Activated B cell treated with CpG ODN at 0.5 μM for 24 hours (primary cell): ENCODE data around the gene CABLES2. TPM values are rescaled to one million over a fixed set of nuclear protein-coding genes. Genes with fewer than 3 reads are reported as not detected.

Experiments used
- ATAC-seq: fragments of 200-7000 bp; cut with Tn5 transposase; one replicate; pipeline ENCODE4 v1.10.0; 2021; ENCODE audit warnings: low read depth, mild to moderate bottlenecking, moderate library complexity
- CTCF ChIA-PET: fragments of 350-600 bp; sonication (Branson Sonifier 250); formaldehyde crosslinking; loops from one replicate; lab custom pipeline; 2021; ENCODE audit warnings: antibody characterized with exemption; lab: Charles Lee
- POLR2A ChIA-PET: fragments of 350-600 bp; sonication (Branson Sonifier 250); formaldehyde crosslinking; loops from one replicate; lab custom pipeline; 2021; ENCODE audit warnings: antibody characterized with exemption; lab: Charles Lee
- DNase-seq: peaks from one replicate; pipeline ENCODE4 v3.0.0; 2022
- H3K27ac Mint-ChIP-seq: one replicate; pipeline ENCODE4 v1.8.0; 2020; ENCODE audit warnings: mixed read lengths
- H3K27me3 Mint-ChIP-seq: one replicate; pipeline ENCODE4 v1.8.0; 2021; ENCODE audit warnings: mixed read lengths
- H3K36me3 Mint-ChIP-seq: one replicate; pipeline ENCODE4 v1.8.0; 2021; ENCODE audit warnings: low read depth, mixed read lengths
- H3K4me1 Mint-ChIP-seq: one replicate; pipeline ENCODE4 v1.8.0; 2021; ENCODE audit warnings: mixed read lengths
- H3K4me3 Mint-ChIP-seq: one replicate; pipeline ENCODE4 v1.8.0; 2020; ENCODE audit warnings: mild to moderate bottlenecking, mixed read lengths
- H3K9me3 Mint-ChIP-seq: one replicate; pipeline ENCODE4 v1.8.0; 2020; ENCODE audit warnings: mixed read lengths
- CTCF ChIP-seq: fragments of 200-600 bp; IDR thresholded peaks from one replicate; pipeline ENCODE4 v1.8.0; 2022; ENCODE audit warnings: antibody characterized with exemption, mild to moderate bottlenecking
- intact Hi-C: fragments of 100-400 bp; cut with micrococcal nuclease; formaldehyde crosslinking; loops from one replicate; pipeline ENCODE4 v1.15.1; 2024
- total RNA-seq: library from RNA; stranded (reverse); gene quantifications from 2 replicates; pipeline ENCODE4 v1.2.3, GENCODE V29; 2022

Gene CABLES2
- total RNA-seq, 1 donor from 2014 or later = 6.6 TPM

GRCh38 chr20:62433658-62434497 is 26.8 kb upstream of the CABLES2 start:
- peaks cover 34% of the 10 kb centered on the region for H3K27me3 Mint-ChIP-seq

GRCh38 chr20:62430866-62431447 is 23.9 kb upstream of the CABLES2 start:
- CTCF ChIA-PET = no interaction called here
- DNase-seq = no peak
- Mint-ChIP-seq H3K36me3 (no peaks in the 10 kb centered on the region), H3K27me3 (peaks cover 31% of the 10 kb centered on the region), H3K4me1 (no peaks in the 10 kb centered on the region), H3K9me3 (no peaks in the 10 kb centered on the region), H3K4me3 (no peak overlapping the region), H3K27ac (no peak overlapping the region)
- ATAC-seq = no peak
- POLR2A ChIA-PET = no interaction called here
- intact Hi-C loops = no loop called here
- TF ChIP-seq CTCF = no peak

More at GRCh38 chr20:62433658-62434497, 26.8 kb upstream of the CABLES2 start:
- Mint-ChIP-seq H3K27ac (no peak overlapping the region), H3K4me1 (no peaks in the 10 kb centered on the region), H3K4me3 (no peak overlapping the region), H3K9me3 (no peaks in the 10 kb centered on the region), H3K36me3 (no peaks in the 10 kb centered on the region)
- TF ChIP-seq CTCF = no peak
- ChIA-PET CTCF (no interaction called here), POLR2A (no interaction called here)
- intact Hi-C loops = no loop called here
- DNase-seq (no peak), ATAC-seq (no peak)

- intact Hi-C loops = no loop called here
- ATAC-seq (no peak), DNase-seq (no peak)
- Mint-ChIP-seq H3K27me3 (peaks cover 27% of the 10 kb centered on the region), H3K4me1 (no peaks in the 10 kb centered on the region), H3K9me3 (no peaks in the 10 kb centered on the region), H3K27ac (no peak overlapping the region), H3K4me3 (no peak overlapping the region), H3K36me3 (no peaks in the 10 kb centered on the region)
- no peak for TF ChIP-seq CTCF
- POLR2A ChIA-PET = no interaction called here
- CTCF ChIA-PET = no interaction called here
These were observed 23.3 kb upstream of the CABLES2 start for GRCh38 chr20:62430311-62430853.

DNA sequence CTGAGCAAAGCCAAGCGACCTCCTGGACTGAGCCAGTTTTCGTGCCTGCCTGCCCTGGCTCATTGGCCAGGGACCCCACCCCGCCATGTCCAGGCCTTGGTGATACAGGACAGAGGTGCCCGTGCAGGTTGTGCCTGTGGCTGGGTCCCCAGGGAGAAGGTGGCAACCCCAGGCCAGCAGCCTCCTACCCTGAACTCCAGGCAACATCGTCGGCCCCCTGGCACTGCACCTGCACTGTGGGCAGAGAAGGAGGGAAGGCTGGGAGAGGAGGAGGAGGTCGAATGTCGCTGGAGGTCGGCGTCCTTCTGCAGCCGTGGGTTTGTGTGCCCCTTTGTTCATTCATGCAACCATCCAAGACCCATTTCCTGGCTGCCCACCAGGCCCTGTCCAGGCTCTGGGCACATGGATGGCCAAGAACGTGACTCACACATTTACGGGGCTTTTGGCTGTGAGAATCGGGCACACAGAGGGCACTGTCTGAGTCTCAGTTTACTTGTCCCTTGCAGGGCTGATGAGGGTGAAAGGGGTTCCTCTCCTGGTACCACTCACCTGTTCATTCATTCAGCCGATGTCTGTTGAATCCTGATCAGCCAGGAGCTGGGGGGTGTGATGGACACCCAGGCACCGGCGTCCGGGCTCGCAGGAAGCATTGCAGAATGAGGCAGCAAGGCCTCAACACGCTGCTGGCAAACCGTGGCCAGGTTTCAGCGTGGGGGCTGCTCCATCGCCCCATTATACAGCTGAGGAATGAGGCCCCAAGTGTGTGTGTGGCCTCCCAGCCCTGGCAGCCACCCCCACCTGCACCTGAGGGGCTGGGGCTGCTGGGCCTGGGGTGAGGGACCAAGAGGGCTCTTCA is 22.6 kb upstream of the CABLES2 start:
- H3K4me3 Mint-ChIP-seq = no peak overlapping the region

More for the DNA sequence above, 22.6 kb upstream of the CABLES2 start:
- ChIA-PET CTCF (no interaction called here), POLR2A (no interaction called here)
- Mint-ChIP-seq H3K4me1 (no peaks in the 10 kb centered on the region), H3K9me3 (no peaks in the 10 kb centered on the region), H3K36me3 (no peaks in the 10 kb centered on the region), H3K27me3 (peaks cover 27% of the 10 kb centered on the region), H3K27ac (no peak overlapping the region)
- no peak for DNase-seq
- intact Hi-C loops = no loop called here
- TF ChIP-seq CTCF = no peak
- ATAC-seq = no peak
